ENCODE results near the gene ELFN2.

GRCh38 chr22:37412495-37413250 is 14.6 kb downstream of the ELFN2 start:
- TF ChIP-seq EZH2 (IDR thresholded peaks at IDR 0.05; ENCODE audit: insufficient read depth, poor library complexity, severe bottlenecking) (no peak), EZH2phosphoT487 (IDR thresholded peaks at IDR 0.05; ENCODE audit: insufficient read depth, low read depth) (no peak)

Measured in GM23248 (cell line).